BJ (cell line): ENCODE measurements around the gene TMEM101. TPM values are rescaled to one million over a fixed set of nuclear protein-coding genes. Genes with fewer than 3 reads are reported as not detected.
"Not testable (repeated sequence)": the region's sequence is repeated elsewhere in the genome, so short reads cannot be mapped to it uniquely, and the experiment has no call there.

Experiments used
- CTCF ChIA-PET: fragments of 350-600 bp; formaldehyde crosslinking; extraction: SDS; loops from one replicate; lab custom pipeline; 2021; ENCODE audit warnings: antibody characterized with exemption, inconsistent platforms; lab: Yijun Ruan, JAX
- POLR2A ChIA-PET: fragments of 300-600 bp; sonication (Branson Sonifier 250); formaldehyde crosslinking; extraction: SDS; loops from one replicate; lab custom pipeline; 2021; ENCODE audit warnings: antibody characterized with exemption; lab: Charles Lee
- DNase-seq: peaks from one replicate; pipeline ENCODE4 v3.0.0-alpha.2; 2011; ENCODE audit warnings: low read depth
- H3K27me3 ChIP-seq: 2 replicates; pipeline ENCODE4 v1.6.0; 2011; ENCODE audit warnings: low read length; ENCODE audit not compliant: control insufficient read depth, insufficient read depth
- H3K36me3 ChIP-seq: 2 replicates; pipeline ENCODE4 v1.5.1; 2011; ENCODE audit warnings: low read length; ENCODE audit not compliant: control insufficient read depth, insufficient read depth
- H3K4me3 ChIP-seq: 2 replicates; pipeline ENCODE4 v1.5.1; 2011; ENCODE audit warnings: low read depth, mild to moderate bottlenecking, control low read depth, low read length
- CTCF ChIP-seq: IDR thresholded peaks from 2 replicates; pipeline ENCODE4 v1.5.1; 2011; ENCODE audit warnings: low read depth, mild to moderate bottlenecking, control low read depth, inconsistent platforms, low read length, moderate library complexity; ENCODE audit not compliant: insufficient read depth
- polyA plus RNA-seq: library from polyadenylated mRNA; depleted of rRNA; stranded (reverse); fragments of >200 nt; gene quantifications from 2 replicates; pipeline ENCODE4 v1.2.3, GENCODE V29; 2011

TMEM101 gene
- polyA plus RNA-seq, 1 experiment = 47.9 TPM

- no peak for DNase-seq
- H3K4me3 ChIP-seq = no peak overlapping the region
- H3K36me3 ChIP-seq = no peaks in the 10 kb centered on the region
- TF ChIP-seq CTCF = no peak
- ChIA-PET POLR2A (no interaction called here), CTCF (interaction anchor here (0.7 to 7.9 kb wide), 4 partner anchors 56 to 168 kb away, joined by 3 to 108 read pairs (median 4); partner anchors contain the start of gene PPY)
- H3K27me3 ChIP-seq = peaks cover 3% of the 10 kb centered on the region
These were observed 13.8 kb downstream of the TMEM101 start for GRCh38 chr17:44000871-44001460.

GRCh38 chr17:44000141-44000860 lies 14.5 kb downstream of the TMEM101 start:
- CTCF ChIA-PET = interaction anchor here (1.0 to 7.9 kb wide), 4 partner anchors 12 to 122 kb away, joined by 3 to 108 read pairs (median 30); partner anchors contain the start of gene PPY
- H3K36me3 ChIP-seq = no peaks in the 10 kb centered on the region
- TF ChIP-seq CTCF = no peak
- H3K4me3 ChIP-seq = no peak overlapping the region
- peaks cover 3% of the 10 kb centered on the region for H3K27me3 ChIP-seq
- POLR2A ChIA-PET = no interaction called here
- DNase-seq = no peak

GRCh38 chr17:43999024-43999423 lies 15.7 kb downstream of the TMEM101 start:
- Histone ChIP-seq H3K27me3 (peaks cover 5% of the 10 kb centered on the region), H3K36me3 (no peaks in the 10 kb centered on the region), H3K4me3 (no peak overlapping the region)
- CTCF ChIA-PET = interaction anchor here (0.9 to 7.9 kb wide), 6 partner anchors 14 to 121 kb away, joined by 3 to 108 read pairs (median 5); partner anchors contain the start of gene PPY
- POLR2A ChIA-PET = no interaction called here
- DNase-seq = no peak
- no peak for TF ChIP-seq CTCF

GRCh38 chr17:43998552-43998951 lies 16.2 kb downstream of the TMEM101 start:
- ChIA-PET POLR2A (no interaction called here), CTCF (interaction anchor here (0.9 to 7.9 kb wide), 7 partner anchors 11 to 120 kb away, joined by 3 to 108 read pairs (median 6); partner anchors contain the start of gene PPY)
- TF ChIP-seq CTCF = no peak
- peaks cover 5% of the 10 kb centered on the region for H3K27me3 ChIP-seq
- no peak overlapping the region for H3K4me3 ChIP-seq
- H3K36me3 ChIP-seq = no peaks in the 10 kb centered on the region
- DNase-seq = no peak

- CTCF ChIA-PET = interaction anchor here (0.8 to 7.9 kb wide), 7 partner anchors 10 to 171 kb away, joined by 3 to 108 read pairs (median 18); partner anchors contain the start of gene PPY
- not testable (repeated sequence) for H3K36me3 ChIP-seq, H3K4me3 ChIP-seq, DNase-seq, H3K27me3 ChIP-seq
- POLR2A ChIA-PET = interaction anchor here (1.2 kb wide), 1 partner anchor 10 kb away, joined by 3 read pairs; no protein-coding TSS in a partner anchor
These were observed 17.6 kb downstream of the TMEM101 start for GRCh38 chr17:43997180-43997579.
